Measurements from ENCODE around the gene DOHH. TPM values are rescaled to one million over a fixed set of nuclear protein-coding genes. Genes with fewer than 3 reads are reported as not detected.

Gene DOHH
- total and polyA plus RNA-seq, 8 donors = 0.45 to 21.7 (median 13.6) TPM; not detected in 1

GRCh38 chr19:3459089-3459881 lies 41.2 kb downstream of the DOHH start:
- TF ChIP-seq POLR2AphosphoS5 (IDR thresholded peaks at IDR 0.05) (peak in 2 of 3 donors; percentile 6 to 26), EP300 (IDR thresholded peaks at IDR 0.05) (no peak)

GRCh38 chr19:3458229-3459088 lies 42.0 kb downstream of the DOHH start:
- no peak overlapping the region for H3K4me3 ChIP-seq
- intact Hi-C loops (cut with DNase I; ENCODE audit: low total_unique reads) = no loop called here
- H3K27ac ChIP-seq = peak overlapping the region; percentile 47 to 90 (median 79)
- WGBS, 5 donors = 46 to 68% (median 65%) methylated on average over 14 to 19 of the region's 19 CpGs
- peaks cover 65 to 91% (median 85%) of the 10 kb centered on the region in 4 donors for H3K36me3 ChIP-seq
- no peaks in the 10 kb centered on the region for H3K9me3 ChIP-seq
- DNase-seq = peak in 1 of 2 donors; percentile 48
- H3K27me3 ChIP-seq = no peaks in the 10 kb centered on the region
- no peak for TF ChIP-seq POLR2AphosphoS5 (IDR thresholded peaks at IDR 0.05)
- TF ChIP-seq, protein P1, sequence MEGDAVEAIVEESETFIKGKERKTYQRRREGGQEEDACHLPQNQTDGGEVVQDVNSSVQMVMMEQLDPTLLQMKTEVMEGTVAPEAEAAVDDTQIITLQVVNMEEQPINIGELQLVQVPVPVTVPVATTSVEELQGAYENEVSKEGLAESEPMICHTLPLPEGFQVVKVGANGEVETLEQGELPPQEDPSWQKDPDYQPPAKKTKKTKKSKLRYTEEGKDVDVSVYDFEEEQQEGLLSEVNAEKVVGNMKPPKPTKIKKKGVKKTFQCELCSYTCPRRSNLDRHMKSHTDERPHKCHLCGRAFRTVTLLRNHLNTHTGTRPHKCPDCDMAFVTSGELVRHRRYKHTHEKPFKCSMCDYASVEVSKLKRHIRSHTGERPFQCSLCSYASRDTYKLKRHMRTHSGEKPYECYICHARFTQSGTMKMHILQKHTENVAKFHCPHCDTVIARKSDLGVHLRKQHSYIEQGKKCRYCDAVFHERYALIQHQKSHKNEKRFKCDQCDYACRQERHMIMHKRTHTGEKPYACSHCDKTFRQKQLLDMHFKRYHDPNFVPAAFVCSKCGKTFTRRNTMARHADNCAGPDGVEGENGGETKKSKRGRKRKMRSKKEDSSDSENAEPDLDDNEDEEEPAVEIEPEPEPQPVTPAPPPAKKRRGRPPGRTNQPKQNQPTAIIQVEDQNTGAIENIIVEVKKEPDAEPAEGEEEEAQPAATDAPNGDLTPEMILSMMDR (IDR thresholded peaks at IDR 0.05) = no peak
- peaks cover 36 to 70% (median 47%) of the 10 kb centered on the region in 4 donors for H3K4me1 ChIP-seq

More at GRCh38 chr19:3459089-3459881, 41.2 kb downstream of the DOHH start:
- WGBS, 5 donors = 39 to 52% (median 44%) methylated on average over 26 of the region's 26 CpGs
- intact Hi-C loops (cut with DNase I; ENCODE audit: low total_unique reads) = no loop called here
- H3K9me3 ChIP-seq = no peaks in the 10 kb centered on the region
- H3K27me3 ChIP-seq = no peaks in the 10 kb centered on the region
- peaks cover 65 to 91% (median 85%) of the 10 kb centered on the region in 4 donors for H3K36me3 ChIP-seq
- H3K4me3 ChIP-seq = no peak overlapping the region
- DNase-seq = peak; percentile 62 to 95
- H3K27ac ChIP-seq = peak overlapping the region; percentile 65 to 90 (median 79)
- H3K4me1 ChIP-seq = peaks cover 36 to 78% (median 52%) of the 10 kb centered on the region in 4 donors

- Histone ChIP-seq H3K4me1 (peaks cover 36 to 62% (median 45%) of the 10 kb centered on the region in 4 donors), H3K9me3 (no peaks in the 10 kb centered on the region), H3K36me3 (peaks cover 65 to 91% (median 85%) of the 10 kb centered on the region in 4 donors), H3K27ac (peak overlapping the region; percentile 47 to 90 (median 79)), H3K27me3 (no peaks in the 10 kb centered on the region), H3K4me3 (no peak overlapping the region)
- WGBS, 5 donors = 50 to 68% (median 63%) methylated on average over 13 to 22 of the region's 22 CpGs
- TF ChIP-seq, protein P1 (IDR thresholded peaks at IDR 0.05) = no peak
- TF ChIP-seq EP300 (IDR thresholded peaks at IDR 0.05) (no peak), POLR2AphosphoS5 (IDR thresholded peaks at IDR 0.05) (no peak), POLR2A (IDR thresholded peaks at IDR 0.05) (no peak)
- intact Hi-C loops (cut with DNase I; ENCODE audit: low total_unique reads) = no loop called here
- peak in 1 of 2 donors; percentile 49 for DNase-seq
These were observed 42.8 kb downstream of the DOHH start for GRCh38 chr19:3457528-3458228.

- no peak overlapping the region for H3K4me3 ChIP-seq
- intact Hi-C loops (cut with DNase I; ENCODE audit: low total_unique reads) = no loop called here
- H3K4me1 ChIP-seq = peaks cover 36 to 62% (median 45%) of the 10 kb centered on the region in 4 donors
- no peak for DNase-seq
- no peaks in the 10 kb centered on the region for H3K27me3 ChIP-seq
- WGBS, 5 donors = 75 to 85% (median 82%) methylated on average over 15 to 18 of the region's 18 CpGs
- H3K27ac ChIP-seq = peak overlapping the region in 4 of 5 donors; percentile 77 to 90 (median 82)
- H3K9me3 ChIP-seq = no peaks in the 10 kb centered on the region
- TF ChIP-seq EP300 (IDR thresholded peaks at IDR 0.05) = no peak
- no peak for TF ChIP-seq POLR2A (IDR thresholded peaks at IDR 0.05)
- TF ChIP-seq, protein P1 (IDR thresholded peaks at IDR 0.05) = no peak
- TF ChIP-seq POLR2AphosphoS5 (IDR thresholded peaks at IDR 0.05) = no peak
- peaks cover 67 to 91% (median 85%) of the 10 kb centered on the region in 4 donors for H3K36me3 ChIP-seq
These were observed 43.4 kb downstream of the DOHH start for GRCh38 chr19:3456925-3457527.

Measured in stomach (tissue), 9 donors.